ENCODE data around the gene ZNRF3. TPM values are rescaled to one million over a fixed set of nuclear protein-coding genes. Genes with fewer than 3 reads are reported as not detected.

ZNRF3 gene
- polyA plus RNA-seq, 12 donors, result 7.3 to 15.6 (median 10.5) TPM; not detected in 1

DNA sequence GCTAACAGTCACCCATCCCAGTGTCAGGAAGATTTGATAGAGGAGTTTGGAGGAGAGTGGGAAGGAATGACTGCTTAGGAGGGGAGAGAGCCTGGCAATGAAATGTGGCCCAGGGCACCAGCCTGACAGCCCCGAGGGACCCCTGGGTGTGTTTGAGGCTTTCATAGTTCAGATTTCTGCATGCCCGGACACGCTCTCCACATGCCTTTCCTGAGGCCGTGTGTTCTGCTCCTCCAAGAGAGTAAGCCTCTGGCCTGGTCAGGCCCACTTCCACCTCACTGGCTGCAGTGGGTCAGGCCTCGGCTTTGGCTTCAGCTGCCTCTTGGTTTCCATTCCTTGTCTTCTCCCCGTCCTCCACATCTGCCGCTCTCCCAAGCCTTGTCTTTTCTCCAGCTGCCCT, 99.8 kb downstream of the ZNRF3 start:
- DNase-seq, result no peak

DNA sequence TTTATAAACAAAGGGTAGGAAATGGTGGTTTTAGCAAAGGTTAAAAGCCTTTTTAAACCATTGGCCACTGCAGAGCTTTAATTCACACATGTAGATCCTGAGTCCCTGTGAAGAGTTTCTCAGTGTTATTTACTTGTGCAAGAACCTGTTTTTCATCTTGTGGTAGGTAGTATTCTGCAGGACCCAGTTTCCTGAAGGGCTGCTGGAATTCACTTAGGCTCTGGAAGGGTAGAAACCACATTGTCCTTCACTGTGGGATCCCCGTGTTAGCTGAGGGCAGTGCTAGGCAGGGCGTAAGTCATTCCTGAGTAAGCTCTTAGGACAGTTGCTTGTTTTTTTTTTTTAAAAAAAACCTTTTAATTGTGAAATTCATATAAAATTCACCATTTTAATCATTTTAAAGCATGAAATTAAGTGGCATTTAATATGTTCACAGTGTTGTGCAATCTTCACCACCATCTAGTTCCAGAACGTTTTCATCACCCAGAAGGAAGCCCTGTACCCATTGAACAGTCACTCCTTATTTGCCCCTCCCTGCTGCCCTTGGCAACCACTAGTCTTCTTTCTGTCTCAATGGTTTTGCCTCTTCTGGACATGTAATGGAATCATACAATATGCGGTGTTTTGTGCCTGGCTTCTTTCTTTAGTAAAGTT, 100.5 kb downstream of the ZNRF3 start:
- no peak for DNase-seq

DNA sequence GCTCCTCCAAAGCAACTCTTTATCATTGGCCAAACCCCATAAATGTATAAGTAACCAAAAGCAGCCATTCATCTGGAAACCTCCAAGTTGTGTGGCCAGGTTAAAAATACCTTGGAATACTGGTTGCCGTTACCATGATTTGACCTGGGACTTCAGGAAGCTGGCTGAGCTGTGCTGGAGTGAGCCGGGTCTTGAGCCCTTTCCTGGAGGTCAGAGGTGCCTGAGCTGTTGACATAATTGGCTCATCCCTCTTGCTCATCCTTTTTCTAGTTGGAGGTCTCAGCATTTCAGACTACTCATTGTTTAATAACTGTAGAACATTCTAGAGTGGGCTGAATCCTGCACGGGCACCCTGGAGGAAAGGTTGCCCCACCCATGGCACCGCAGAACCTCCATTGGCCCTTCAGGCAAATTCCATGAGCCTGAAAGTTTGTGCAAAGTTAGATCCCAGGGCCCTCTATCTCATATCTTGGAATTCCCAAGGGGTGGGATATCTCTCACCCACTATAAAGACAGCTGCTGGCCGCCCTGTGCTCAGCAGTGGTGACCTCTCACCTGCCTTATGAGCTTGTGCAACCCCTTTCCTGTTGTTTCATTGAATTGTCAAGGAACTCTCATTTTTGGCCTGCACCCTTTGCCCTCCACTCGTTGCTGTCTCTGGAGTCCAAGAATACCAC, 101.2 kb downstream of the ZNRF3 start:
- DNase-seq, result no peak

DNA sequence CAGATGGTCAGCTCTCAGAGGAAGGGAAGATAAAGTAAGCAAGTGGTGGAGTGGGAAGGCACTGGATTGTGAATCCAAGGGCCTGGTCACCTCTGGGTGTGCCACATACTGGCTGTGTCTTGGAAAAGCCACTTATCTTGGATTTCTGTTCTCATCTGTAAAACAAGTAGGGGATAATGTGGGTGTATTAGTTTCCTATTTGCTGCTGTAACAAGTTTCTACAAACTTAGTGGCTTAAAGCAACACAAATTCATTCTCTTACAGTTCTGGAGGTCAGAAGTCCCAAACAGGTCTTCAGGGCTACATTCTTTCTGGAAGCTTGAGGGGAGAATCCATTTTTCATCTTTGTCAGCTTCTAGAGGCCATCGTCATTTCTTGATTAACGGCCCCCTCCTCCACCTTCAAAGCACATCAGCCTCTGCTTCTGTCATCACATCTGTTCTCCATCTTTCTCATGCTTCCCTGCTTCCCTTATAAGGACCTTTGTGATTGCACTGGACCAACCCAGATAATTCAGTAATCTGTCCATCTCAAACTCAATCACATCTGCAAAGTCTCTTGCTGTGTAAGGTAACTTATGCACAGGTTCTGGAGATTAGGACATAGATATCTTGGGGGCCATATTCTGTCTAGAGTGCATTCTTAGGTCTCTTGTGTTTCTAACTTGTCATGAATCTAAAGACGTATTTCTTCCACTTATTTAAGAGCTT, 102.4 kb downstream of the ZNRF3 start:
- no peak for DNase-seq

DNA sequence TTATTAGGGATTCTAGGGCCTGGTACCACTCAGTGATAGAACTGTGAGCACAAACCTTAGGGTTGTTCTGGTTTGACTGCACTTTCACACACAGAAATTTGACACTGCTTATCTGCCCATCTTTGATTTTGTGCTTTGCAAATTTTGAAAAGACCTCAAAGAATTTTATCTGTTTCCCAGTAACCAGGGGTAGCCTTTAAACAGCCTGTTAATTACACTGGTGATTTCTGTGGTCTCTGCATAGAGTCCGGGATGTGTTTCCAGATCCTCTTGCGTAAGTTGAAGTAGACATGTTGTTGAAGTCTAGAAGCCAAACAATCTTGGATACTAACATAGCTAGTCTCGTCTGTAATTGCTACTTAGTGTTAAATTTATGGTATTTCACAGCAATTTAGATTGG, 103.0 kb downstream of the ZNRF3 start:
- DNase-seq, result no peak

DNA sequence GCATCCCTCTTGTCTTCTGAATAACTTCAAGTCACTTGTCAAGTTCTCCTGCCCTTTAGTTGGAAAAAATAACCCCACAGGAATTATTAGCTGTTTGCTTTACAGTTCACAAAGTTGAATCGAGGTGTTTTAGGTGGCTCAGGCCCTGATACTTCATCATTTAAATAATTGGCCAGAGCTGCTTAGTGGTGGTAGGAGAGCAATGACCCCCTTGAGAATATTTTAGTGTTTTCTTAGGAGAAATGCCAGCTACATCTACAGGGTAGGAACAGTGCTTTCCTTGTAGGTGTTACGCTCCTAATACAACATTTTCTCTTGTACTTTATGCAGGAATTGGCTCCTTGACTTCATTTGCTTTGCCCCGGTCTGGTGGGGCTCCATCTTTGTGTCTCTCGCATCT, 105.1 kb downstream of the ZNRF3 start:
- DNase-seq, result no peak

DNA sequence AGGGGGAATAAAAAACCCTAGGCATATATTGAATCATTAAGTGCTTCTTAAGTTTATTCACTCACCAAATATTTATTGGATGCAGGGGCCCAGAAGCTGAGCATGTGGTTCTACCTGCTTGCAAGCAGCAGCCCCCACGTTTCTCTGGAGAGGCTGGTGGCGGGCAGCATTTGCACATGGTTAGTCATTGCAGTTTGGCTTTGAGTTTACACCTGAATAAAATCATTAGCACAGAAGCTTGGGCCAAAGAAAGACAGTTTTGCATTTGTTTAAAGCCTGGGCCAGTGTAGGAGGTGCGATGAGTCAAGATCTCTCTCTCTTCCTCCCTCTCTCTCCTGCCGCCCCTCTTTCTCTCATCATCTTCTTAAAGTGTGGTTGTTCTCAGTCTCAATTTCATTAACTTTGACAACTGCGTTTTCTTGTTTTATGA, 105.7 kb downstream of the ZNRF3 start:
- no peak for DNase-seq

DNA sequence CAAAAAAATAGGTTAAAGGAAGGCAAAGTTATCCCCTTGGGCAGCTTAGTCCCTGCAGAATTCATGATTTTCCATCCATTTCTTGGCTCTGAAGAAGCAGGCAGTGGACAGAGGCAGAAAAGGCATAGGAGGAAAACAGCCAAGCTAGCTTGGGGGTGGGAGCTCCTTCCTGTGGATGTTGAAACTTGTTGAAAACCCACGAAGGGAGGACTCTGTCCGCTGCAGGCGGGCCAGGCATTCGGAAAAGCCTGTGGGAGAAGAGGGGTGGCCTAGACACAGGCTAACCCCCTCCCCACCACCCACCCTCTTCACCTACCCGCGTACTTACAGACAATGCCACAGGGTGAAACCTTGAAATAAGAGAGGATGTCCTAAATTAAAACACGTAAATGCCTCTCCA, 106.1 kb downstream of the ZNRF3 start:
- no peak for DNase-seq

DNA sequence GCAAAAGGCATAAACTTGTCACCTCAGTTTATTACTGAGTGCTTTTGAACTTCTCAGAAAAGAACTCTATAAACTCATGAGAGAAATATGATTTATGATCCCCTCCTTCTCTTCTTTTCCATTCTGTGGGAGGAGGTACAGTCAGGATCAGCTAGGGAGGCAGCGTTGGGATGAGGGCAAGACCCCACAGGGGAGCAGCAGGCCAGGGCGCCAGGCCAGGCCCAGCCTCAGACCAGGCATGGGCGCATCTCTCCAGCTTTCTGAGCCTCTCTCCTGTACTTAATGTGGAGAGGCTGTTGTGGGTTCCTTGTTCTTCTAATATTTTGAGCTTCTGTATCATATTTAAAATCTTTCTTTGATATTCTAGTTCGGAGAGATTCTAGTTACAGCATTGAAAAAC, 106.5 kb downstream of the ZNRF3 start:
- no peak for DNase-seq

DNA sequence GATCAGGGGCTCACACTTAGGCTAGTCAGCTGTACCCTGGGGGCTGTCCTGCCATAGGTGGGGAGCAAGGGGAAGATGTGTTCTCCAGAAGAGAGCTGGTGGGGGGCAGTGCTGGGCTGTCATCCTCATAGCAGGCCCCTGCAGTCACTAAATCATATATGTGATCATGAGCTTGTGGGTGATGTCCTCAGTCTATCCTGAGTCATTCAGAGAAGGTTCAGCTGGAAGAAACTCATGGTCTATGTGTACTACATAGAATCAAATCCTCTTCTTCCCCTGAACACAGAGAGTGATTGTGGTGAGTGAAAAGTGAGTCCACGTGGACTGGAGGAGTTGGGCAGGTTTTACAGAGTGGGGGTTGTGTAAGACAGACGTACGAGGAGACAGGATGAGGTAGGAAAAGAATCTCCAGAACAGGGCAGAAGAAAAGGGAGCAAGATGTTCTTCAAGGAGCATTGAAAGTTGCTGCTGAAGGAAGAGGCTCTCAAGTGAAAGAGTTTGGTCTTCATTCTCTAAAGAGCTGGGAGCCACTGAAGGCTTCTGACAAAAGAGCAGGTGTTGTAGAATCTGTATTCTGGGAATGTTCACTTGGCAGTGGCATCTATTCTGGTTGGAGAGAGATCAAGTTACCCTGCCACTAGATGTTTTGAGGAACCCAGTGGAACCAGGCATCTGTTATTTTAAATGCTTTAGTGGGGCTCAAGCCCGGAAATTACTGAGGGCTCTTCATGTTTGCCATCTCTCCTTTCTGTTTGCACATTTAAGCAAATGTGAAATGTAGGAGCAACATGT, 109.4 kb downstream of the ZNRF3 start:
- no peak for DNase-seq

DNA sequence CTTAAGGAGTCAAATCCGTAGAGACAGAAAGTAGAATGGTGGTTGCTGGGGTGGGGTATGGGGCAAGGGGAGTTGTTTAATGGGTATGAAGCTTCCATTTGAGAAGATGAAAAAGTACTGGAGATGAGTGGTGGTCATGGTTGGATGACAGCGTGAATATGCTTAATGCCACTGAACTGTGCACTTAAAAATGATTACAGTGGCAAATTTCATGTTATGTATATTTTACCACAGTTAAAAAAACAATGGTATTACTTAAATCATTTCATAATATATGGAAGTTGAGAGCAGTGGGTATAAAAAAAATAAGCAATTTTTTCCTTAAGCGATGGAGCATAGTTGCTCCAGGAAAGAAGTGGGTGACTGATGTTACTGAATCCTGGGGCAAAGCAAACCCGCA, 111.2 kb downstream of the ZNRF3 start:
- no peak for DNase-seq

DNA sequence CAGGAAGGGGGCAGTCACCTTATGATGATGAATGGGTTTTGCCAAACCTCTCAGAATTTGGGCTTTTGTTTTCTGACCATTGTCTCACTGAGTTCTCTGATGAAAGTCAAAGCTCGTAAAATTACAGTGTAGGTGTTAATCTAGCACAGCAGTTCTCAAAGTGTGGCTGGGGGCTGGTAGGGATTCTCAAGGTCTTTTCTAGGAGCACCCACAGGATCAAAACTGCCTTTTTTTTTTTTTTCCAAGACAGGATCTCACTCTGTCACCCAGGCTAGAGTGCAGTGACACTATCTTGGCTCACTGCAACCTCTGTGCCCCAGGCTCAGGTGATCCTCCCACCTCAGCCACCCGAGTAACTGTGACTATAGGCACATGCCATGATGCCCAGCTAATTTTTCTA, 112.2 kb downstream of the ZNRF3 start:
- no peak for DNase-seq

DNA sequence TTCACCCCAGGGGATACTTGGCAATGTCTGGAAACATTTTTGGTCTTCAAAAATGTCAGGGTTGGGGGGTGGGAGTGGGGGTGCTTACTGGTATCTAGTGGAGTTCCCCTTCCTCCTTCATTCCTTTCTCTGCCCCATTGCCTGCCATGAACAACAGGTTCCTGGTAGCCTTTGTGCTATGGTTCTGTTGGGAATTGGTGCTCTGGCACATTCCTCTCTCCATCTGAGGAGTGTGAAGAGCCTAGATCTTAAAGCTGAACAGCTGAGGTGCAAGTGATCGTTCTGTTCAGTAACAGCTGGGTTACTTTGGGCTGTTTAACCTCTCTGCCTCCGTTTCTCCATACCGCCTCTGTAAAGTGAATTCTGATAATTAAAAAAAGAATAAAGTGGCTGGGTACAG, 114.0 kb downstream of the ZNRF3 start:
- no peak for DNase-seq

DNA sequence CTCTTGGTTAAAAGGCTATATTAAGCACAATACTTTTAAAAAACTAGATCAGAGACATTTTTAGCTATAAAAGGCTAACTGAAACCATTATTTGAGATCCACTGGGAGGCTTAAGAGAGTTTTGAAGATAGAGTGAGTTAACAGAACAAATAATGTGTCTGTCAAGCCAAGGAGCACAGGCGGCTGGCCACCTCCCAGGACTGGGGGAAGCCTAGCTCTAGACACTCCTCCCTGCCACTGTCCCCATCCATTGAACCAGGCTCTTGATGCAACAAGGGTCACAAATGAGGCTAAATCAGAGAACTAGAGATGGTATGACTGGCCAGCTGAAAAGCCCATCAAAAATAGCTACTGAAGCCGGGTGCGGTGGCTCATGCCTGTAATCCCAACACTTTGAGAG, 115.3 kb downstream of the ZNRF3 start:
- DNase-seq, result no peak

DNA sequence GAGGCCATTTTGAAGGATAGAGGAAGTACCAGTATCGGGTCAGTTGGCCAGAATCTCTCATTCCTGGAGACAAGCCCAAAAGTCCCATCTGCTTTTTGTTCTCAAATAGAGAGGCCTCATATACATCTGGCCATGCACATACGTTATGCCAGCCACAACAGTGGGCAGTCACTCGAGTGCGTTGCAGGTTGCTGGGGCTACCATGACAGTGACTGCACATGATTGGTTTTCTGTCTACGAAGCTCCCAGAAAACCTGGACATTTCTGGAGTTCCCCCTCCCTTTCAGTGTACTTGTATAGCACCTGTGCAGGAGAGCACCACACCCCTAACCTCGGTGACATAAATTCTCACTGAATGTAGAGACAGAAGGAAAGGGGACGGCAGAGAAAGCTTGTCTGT, 116.1 kb downstream of the ZNRF3 start:
- DNase-seq, result no peak

DNA sequence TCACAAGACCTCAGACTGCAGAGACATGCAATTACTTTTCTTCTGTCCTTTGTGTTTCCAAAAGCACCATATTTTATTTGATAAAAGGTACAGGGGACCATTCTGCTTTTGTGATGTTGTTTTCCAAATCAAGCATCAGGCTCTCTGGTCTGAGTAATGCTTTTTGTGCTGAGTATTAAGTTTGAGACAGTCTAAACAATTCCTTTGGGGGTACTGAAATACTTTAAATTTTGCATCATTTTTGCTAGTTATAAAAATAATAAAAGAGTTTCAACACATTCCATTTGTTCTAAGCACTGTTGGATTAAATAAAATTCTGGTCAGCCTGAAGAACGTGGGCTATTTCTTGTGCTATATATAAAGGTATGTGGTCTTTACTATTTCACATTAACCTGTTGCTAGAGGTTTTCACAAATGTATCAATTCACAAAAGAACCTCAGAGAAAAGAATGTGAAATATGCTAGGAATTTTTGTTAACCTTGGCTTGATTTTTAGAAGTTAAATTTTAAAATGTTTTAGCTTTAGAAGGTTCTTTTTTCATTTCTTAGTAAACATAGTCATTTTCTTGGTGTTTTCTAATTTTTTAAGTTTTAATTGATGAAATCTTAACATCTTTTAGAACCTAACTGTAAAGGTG, 116.7 kb downstream of the ZNRF3 start:
- no peak for DNase-seq

DNA sequence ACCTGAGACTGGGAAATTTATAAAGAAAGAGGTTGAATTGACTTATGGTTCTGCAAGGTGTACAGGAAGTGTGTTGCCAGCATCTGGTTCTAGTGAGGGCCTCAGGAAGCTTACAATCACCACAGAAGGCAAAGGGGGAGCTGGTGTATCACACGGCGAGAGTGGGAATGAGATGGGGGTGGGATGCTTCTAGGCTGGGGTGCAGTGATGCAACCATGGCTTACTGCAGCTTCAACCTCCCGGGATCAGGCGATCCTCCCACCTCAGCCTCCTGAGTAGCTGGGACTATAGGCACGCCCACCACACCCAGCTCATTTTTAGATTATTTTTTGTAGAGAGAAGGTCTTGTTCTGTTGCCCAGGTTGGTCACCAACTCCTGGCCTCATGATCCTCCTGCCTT, 117.3 kb downstream of the ZNRF3 start:
- DNase-seq, result no peak

DNA sequence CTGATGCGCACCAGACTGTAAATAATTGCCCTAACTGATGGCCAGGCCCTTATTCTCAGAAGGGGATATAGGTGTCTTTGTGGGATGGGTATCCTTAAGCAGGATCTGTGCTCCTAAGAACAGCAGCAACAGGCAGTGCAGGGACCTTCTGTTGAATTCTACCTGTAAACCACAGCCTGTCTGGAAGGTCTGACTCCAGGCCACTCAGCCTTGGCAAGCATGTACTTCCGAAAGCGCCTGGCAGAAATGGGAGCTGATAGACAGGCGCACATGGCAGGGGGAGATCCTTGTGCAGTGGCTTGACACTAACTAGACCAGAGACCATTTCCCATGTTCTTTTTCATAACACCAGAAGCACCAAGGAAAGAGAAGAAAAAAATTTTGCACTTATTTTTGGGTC, 119.2 kb downstream of the ZNRF3 start:
- no peak for DNase-seq

DNA sequence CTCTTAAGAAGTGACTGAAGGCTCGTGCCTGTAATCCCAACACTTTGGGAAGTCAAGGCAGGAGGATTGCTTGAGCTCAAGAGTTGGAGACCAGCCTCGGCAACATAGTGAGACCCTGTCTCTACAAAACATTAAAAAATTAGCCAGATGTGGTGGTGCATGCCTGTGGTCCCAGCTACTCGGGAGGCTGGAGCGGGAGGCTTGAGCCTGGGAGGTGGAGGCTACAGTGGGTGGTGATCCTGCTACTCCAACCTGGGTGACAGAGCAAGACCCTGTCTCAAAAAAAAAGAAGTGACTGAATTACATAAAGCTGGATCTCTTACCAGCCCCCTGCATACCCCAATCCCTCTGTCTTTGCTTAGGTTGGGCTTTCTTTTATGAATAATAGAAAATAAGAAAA, 120.2 kb downstream of the ZNRF3 start:
- DNase-seq, result no peak

DNA sequence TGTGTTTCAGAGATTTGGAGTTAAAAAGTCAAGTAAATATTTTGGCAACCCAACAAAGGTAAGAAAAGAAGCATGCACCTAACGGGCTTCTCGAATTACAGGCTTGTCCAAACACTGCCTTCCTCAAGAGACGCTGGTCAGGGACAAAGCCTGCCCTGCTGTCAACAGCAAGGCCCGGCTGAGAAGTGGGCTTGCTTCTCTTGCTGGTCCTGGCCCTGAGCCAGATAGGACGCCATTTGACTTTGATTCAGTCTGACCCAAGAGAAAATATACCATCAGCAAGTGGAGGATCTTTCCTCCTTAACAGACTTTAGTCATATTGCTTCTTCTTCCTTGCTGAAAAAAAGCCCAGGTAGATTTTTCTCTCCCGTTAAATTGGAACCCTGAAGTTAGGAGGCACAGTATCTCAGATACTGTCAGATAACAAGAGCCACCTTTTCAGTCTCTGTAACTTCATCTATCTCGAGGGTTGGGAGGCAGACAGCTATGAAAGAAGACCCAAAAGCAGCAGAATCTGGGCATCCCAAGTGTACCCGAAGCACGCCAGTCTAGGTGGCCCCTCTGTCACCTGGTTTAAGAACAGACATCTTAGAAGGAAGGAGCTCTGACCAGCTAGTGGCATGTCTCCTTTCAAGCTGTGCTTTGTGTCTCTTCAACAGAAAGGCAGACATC, 120.7 kb downstream of the ZNRF3 start:
- DNase-seq, result no peak

DNA sequence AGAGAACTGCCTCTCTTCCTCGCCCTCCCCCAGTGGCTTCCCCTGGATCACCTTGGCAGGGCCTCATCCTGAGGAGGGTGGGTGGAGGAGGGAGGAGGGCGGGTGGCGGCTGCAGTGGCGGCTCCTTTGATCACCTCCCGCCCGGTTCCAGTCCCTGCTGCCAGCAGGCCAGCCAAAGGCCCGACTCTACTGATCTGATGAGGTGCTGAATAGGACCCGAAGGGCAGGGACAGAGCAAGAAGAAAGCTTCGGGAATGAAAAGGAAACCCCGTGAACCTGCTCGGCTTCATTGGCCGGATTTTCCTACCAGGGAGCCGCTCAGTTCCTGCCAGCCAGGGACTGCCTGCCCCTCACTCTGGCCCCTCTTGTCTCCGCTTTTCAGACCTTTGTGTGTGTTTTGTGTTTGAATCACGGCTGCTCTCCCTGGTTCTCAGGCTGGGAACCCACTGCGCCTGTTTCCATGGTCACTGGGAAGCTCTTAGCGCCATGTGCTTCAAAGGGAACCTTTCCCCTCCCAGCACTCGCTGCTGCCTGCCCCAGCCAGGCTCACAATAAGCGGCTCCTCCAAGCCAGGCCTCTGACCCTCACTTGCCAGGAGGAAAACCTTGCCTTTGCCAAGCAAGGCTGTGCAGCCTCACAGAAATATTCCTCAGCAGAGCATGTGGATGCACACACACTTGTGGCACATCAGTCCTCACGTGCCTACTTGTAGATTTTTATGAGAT, 121.4 kb downstream of the ZNRF3 start:
- no peak for DNase-seq

Data from muscle of arm (tissue), 12 donors.